Measurements from ENCODE around the gene ACAP3. TPM values are rescaled to one million over a fixed set of nuclear protein-coding genes. Genes with fewer than 3 reads are reported as not detected.
A peak's percentile ranks its signal among the peaks of the same experiment; 100 is the strongest.

Gene ACAP3
- total RNA-seq, 1 donor from 2014 or later, result 10.7 TPM

- peaks cover 6% of the 10 kb centered on the region for H3K36me3 Mint-ChIP-seq
- peak overlapping the region; percentile 22 for H2AFZ ChIP-seq (replicated peaks)
- TF ChIP-seq CTCF (IDR thresholded peaks at IDR 0.05), result no peak
- no peak for TF ChIP-seq EZH2 (IDR thresholded peaks at IDR 0.05)
- no peak for TF ChIP-seq EZH2phosphoT487 (IDR thresholded peaks at IDR 0.05)
- peaks cover 61% of the 10 kb centered on the region for H3K79me2 ChIP-seq (ENCODE audit: low read depth)
- no peak overlapping the region for H3K27ac Mint-ChIP-seq
- peaks cover 4% of the 10 kb centered on the region for H3K4me1 ChIP-seq
- no peaks in the 10 kb centered on the region for H3K9me3 Mint-ChIP-seq
- peak overlapping the region; percentile 90 for H3K4me3 ChIP-seq
- H4K20me1 ChIP-seq (ENCODE audit: low read depth), result peaks cover 59% of the 10 kb centered on the region
- H3K4me3 Mint-ChIP-seq, result peak overlapping the region; percentile 88
- no peaks in the 10 kb centered on the region for H3K27me3 ChIP-seq
- DNase-seq (ENCODE audit: low spot score), result no peak
- H3K36me3 ChIP-seq, result no peaks in the 10 kb centered on the region
- H3K27ac ChIP-seq, result no peak overlapping the region
- H3K27me3 Mint-ChIP-seq (ENCODE audit: insufficient read depth, low read depth), result peaks cover 10% of the 10 kb centered on the region
- peaks cover 11% of the 10 kb centered on the region for H3K4me1 Mint-ChIP-seq
- peak overlapping the region; percentile 90 for H3K9ac ChIP-seq
- H3K4me2 ChIP-seq, result peak overlapping the region; percentile 99
- no peaks in the 10 kb centered on the region for H3K9me3 ChIP-seq (ENCODE audit: low read depth)
- H3F3A ChIP-seq (ENCODE audit: low read depth), result no peaks in the 10 kb centered on the region
Measured at GRCh38 chr1:1324084-1324523, 16.4 kb upstream of the ACAP3 start.

- Histone ChIP-seq H3K27ac (no peak overlapping the region), H4K20me1 (ENCODE audit: low read depth) (peaks cover 64% of the 10 kb centered on the region), H3K9ac (no peak overlapping the region), H3K4me2 (no peak overlapping the region), H3K36me3 (no peaks in the 10 kb centered on the region), H3K27me3 (no peaks in the 10 kb centered on the region), H3K4me3 (no peak overlapping the region), H3K79me2 (ENCODE audit: low read depth) (peaks cover 71% of the 10 kb centered on the region), H3K4me1 (peaks cover 4% of the 10 kb centered on the region), H3K9me3 (ENCODE audit: low read depth) (no peaks in the 10 kb centered on the region), H3F3A (ENCODE audit: low read depth) (no peaks in the 10 kb centered on the region), H2AFZ (replicated peaks) (no peak overlapping the region)
- Mint-ChIP-seq H3K4me3 (peak overlapping the region; percentile 91), H3K9me3 (no peaks in the 10 kb centered on the region), H3K36me3 (peaks cover 7% of the 10 kb centered on the region), H3K4me1 (peaks cover 11% of the 10 kb centered on the region), H3K27me3 (ENCODE audit: insufficient read depth, low read depth) (peaks cover 13% of the 10 kb centered on the region), H3K27ac (no peak overlapping the region)
- TF ChIP-seq CTCF (IDR thresholded peaks at IDR 0.05) (no peak), EZH2 (IDR thresholded peaks at IDR 0.05) (no peak), EZH2phosphoT487 (IDR thresholded peaks at IDR 0.05) (no peak)
- DNase-seq (ENCODE audit: low spot score), result no peak
Measured at GRCh38 chr1:1322952-1323351, 15.2 kb upstream of the ACAP3 start.

GRCh38 chr1:1322418-1322817 is 14.7 kb upstream of the ACAP3 start:
- Mint-ChIP-seq H3K36me3 (peaks cover 7% of the 10 kb centered on the region), H3K9me3 (no peaks in the 10 kb centered on the region), H3K4me1 (peaks cover 11% of the 10 kb centered on the region), H3K4me3 (peak overlapping the region; percentile 86), H3K27me3 (ENCODE audit: insufficient read depth, low read depth) (peaks cover 13% of the 10 kb centered on the region), H3K27ac (no peak overlapping the region)
- Histone ChIP-seq H3K79me2 (ENCODE audit: low read depth) (peaks cover 77% of the 10 kb centered on the region), H3K9me3 (ENCODE audit: low read depth) (no peaks in the 10 kb centered on the region), H3K27ac (no peak overlapping the region), H3K4me1 (peaks cover 4% of the 10 kb centered on the region), H3K4me3 (no peak overlapping the region), H4K20me1 (ENCODE audit: low read depth) (peaks cover 70% of the 10 kb centered on the region), H3K9ac (no peak overlapping the region), H3K36me3 (no peaks in the 10 kb centered on the region), H2AFZ (replicated peaks) (no peak overlapping the region), H3F3A (ENCODE audit: low read depth) (no peaks in the 10 kb centered on the region), H3K27me3 (no peaks in the 10 kb centered on the region), H3K4me2 (no peak overlapping the region)
- TF ChIP-seq EZH2phosphoT487 (IDR thresholded peaks at IDR 0.05) (no peak), CTCF (IDR thresholded peaks at IDR 0.05) (no peak), EZH2 (IDR thresholded peaks at IDR 0.05) (no peak)
- no peak for DNase-seq (ENCODE audit: low spot score)

All from neural progenitor cell (in vitro differentiated cells).